ENCODE data around the gene CPVL.

DNA sequence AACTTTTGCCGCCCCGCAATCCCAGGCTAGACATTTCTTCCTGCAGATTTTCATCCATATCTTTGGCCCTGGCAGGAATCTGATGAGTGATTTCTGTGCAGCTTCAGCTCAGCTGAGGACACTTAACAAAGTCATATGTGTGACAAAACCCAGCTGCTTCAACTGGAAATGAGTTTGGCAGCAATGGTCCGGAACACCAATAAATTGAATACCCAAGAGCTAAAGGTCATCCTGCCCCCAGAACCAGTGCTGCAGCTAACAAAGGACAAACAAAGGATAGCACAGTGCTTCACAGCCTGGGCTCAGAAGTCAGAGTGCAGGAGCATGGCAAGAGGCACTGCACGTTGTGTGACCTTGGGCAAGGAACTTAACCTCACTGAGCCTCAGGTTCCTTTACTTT is 148.2 kb downstream of the CPVL start:
- TF ChIP-seq, protein P1, sequence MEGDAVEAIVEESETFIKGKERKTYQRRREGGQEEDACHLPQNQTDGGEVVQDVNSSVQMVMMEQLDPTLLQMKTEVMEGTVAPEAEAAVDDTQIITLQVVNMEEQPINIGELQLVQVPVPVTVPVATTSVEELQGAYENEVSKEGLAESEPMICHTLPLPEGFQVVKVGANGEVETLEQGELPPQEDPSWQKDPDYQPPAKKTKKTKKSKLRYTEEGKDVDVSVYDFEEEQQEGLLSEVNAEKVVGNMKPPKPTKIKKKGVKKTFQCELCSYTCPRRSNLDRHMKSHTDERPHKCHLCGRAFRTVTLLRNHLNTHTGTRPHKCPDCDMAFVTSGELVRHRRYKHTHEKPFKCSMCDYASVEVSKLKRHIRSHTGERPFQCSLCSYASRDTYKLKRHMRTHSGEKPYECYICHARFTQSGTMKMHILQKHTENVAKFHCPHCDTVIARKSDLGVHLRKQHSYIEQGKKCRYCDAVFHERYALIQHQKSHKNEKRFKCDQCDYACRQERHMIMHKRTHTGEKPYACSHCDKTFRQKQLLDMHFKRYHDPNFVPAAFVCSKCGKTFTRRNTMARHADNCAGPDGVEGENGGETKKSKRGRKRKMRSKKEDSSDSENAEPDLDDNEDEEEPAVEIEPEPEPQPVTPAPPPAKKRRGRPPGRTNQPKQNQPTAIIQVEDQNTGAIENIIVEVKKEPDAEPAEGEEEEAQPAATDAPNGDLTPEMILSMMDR (IDR thresholded peaks at IDR 0.05), result no peak
- no peak for TF ChIP-seq POLR2A (IDR thresholded peaks at IDR 0.05)

Data from prostate gland (tissue), 2 donors.